GM19025 (cell line): Measurements from ENCODE around the gene NFIC.

Experiments
- ATAC-seq: cut with Tn5 transposase; IDR thresholded peaks from one replicate; pipeline ENCODE4 v1.9.1; 2021; ENCODE audit warnings: mild to moderate bottlenecking, low read depth, moderate library complexity; ENCODE audit not compliant: unreplicated experiment

The NFIC gene

DNA sequence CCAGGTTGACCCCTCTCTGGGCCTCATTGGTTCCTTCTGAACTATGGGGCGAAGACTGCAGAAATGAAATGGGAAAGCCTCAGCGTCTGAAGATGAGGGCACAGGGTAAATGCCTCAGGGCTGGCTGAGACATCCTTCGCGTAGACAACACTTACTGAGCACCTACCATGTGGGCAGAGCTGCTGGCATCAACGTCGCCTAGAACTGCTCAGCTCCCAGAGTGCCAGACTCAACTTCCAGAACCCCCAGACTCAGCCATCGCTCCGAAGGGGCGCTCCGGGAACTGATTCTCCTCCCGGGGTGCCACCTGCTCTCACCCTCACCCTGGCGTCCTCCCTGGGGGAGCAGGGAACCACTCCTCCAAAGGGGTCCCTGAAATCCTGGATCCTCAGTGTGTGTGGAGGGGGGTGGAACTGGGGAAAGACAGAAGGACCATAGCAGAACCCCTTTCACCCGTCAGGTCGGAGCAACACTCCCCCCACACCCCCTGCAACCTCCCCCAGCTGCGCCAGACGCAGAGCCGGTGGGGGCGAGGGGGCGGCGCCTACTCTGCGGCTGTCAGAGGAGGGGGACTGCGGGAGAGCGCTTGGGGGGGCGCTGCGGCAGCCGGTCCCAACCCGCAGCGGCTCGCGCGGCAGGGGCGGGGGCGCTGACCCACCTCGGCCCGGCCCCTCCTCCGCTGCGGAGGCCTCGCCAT lies 8.2 kb upstream of the NFIC start:
- ATAC-seq, result no peak

DNA sequence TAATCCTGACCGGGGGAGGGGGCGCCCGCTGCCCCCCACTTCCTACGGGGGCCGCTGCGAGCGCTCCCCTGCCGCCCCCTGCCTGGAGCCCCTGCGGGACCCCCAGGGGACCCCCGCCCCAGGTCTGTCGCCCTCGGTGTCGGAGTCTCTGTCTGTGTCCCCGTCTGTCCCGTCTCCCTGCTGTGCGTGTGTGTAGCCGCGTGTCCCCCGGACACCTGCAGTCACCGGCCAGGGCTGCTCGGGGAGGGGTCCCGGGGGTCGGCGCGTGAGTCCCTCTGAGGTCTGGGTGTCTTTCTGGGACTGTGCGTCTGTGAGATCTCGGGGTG lies 7.7 kb upstream of the NFIC start:
- no peak for ATAC-seq

DNA sequence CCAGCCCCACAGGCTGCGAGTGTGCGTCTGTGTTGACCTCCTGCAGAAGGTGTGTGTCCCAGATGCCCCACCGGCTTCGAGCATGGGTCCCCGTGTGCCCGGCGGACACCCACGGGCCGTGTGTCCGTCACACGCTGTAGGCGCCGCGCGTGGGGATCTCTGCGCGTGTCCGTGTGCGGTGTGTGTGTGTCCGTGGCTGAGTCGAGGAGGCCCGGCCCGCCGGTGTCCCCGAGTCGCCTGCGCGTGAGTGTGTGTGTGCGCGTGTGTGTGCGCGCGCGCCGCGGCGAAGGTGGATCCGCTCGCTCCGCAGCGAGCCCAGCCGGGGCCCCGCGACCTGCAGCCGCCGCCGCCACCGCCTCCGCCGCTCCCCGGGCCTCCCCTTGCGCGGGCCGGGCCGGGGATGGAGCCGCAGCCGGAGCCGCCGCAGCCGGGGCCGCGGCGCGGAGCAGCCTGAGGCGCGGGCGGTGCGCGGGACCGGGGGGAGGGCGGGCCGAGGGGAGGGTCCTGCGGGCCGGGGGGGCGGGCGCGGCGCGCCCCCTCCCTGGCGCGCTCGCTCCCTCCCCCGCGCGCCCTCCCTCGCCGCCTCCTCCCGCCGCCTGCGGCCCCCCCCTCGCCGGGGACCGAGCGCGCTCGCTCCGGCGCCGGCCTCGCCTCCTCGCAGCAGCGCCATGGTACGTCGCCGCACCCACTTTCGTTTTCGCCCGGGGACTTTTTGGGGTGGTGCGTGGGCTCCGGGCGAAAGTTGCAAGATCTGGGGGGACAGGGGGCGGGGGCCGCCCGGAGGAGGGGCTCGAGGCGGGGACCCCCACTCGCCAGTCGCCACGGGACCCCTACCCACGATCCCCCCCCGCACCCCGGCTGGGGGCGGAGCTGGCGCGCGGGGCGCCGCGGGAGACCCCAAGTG lies 7.1 kb upstream of the NFIC start:
- peak; percentile 43 for ATAC-seq

DNA sequence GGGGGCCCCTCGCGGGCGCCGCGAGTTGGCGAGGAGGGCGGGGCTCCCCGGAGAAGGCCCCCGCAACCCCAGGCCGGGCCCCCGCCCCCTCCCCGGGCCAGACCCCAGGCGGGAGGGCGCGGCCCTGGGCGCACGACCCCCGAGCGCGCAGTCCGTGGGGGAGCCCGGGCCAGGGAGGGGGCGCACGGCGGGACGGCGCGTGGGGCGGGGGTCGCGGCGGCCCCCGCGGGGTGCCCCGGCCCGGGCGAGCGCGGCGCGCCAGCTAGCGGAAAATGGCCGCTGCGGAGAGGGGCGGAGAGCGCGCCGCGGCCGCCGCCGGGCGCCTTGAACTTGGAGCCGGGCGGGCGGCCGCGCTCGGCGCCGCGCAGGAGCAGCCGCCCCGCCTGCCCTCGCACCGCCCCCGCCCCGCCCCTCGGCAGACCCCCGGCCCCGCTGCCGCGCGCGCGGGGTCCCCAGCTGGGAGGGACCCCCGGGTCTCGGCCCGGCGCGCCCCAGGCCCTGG lies 6.4 kb upstream of the NFIC start:
- ATAC-seq, result peak; percentile 21

DNA sequence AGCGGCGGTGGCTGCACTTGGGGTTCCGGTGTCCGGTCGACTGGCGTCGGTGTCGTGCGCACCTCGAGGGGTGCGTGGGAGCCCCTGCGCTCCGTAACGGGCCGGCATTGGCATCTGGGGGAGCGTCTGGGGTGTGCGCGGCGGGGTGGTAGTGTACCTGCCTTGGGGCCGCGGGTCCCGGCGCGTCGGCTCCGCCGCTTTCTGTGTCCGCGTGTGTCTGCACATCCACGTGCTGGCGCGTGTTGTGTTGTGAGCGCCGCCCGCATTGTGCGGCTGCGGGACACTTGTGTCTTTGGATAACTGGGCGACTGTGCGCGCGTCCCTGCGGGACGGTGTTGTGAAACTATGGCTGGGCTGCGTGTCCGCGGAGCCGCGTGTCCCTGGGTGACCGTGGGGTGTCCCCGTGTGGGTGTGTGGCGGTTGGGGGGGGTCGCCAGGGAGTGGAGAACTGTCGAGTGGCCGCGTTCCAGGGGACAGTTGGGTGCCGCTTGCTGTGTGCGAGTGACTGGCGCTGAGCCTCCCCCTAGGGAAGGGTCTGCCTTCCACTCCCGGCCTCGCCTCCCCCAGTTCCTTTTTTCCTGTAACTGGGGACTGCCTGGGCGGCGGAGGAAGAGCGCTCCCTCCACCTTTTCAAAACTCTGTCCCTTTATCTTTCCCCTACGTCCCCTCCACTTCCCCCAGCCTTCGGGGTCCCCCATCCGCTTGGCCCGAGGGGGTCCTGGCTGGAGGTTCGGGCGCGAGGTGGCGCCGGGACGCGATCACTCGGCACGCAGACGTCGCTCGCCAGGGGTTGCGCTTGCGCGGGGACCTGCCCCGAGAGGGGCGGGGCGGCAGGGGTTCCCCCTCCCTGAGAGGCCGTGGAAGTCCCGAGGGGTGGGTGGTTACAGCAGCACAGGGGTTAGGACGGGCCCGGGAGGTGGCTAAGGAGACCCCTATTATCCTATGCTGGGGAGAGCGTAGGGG lies 5.7 kb upstream of the NFIC start:
- ATAC-seq, result peak; percentile 4

DNA sequence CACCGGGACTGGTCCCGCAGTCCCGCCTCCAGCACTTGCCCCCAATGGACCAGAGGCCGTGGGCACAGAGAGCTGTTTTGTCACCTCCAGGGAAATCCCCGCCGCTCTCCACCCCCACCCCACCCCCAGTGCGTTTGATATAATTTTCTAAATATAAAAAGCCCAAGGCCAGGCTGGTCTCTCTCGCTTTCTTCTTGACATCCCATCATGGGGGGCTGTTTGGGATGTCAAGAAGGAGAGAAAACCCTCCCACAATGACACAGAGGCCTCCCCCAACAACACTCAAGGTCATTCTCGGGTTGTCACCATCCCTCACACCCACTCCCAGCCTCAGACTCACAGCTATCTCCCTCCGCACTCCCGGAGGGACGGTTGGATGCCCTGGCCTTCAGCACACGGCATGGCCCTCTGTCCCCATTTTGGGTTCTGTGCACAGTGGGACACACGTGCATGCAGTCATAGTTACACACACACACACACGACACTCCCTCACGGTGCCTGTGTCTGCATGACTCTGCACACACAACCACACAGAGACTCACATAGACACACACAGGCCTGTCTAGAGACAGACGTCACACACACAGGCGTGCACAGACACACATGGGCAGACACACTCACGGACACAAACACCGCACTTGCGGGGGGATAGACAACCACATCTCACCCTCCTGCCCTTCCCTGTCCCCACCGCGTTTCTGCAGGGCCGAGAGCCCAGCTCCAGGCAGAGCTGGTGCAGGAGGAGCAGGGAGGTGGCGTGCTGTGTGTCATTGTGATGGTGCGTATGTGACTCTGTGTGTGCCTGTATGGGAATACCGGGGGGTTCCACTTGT lies 4.8 kb upstream of the NFIC start:
- ATAC-seq, result no peak

DNA sequence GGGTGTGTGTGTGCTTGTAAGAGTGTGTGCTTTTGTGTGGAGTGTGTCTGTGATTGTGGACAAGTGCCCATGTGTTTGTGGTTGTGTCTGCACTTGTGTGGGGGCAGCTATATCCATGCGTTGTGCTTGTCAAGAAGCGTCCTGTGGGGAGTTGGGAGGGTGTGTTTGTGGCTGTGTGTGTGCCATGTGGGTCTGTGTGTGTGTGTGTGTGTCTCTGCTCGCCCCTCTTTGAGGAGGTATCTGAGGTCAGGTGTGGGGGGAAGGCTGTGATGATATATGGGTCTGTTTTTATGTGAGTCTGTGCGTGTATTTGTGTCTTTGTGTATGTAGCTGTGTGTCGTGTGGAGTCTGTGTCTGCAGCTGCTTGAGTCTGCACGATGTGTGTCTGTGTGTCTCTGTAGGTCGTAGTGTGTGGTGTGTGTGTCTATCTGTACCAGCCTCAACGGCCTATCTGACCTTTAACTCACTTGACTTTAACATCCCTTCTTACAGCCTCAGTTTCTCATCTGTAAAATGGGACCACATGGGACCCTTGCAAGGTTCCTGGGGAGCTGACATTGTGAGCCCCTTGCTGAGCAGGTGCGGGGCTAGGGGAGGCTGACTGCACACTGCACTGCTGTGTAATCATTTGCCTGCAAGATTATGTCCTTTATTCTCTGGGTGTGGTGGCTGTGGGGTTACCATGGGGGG lies 4.0 kb upstream of the NFIC start:
- no peak for ATAC-seq

DNA sequence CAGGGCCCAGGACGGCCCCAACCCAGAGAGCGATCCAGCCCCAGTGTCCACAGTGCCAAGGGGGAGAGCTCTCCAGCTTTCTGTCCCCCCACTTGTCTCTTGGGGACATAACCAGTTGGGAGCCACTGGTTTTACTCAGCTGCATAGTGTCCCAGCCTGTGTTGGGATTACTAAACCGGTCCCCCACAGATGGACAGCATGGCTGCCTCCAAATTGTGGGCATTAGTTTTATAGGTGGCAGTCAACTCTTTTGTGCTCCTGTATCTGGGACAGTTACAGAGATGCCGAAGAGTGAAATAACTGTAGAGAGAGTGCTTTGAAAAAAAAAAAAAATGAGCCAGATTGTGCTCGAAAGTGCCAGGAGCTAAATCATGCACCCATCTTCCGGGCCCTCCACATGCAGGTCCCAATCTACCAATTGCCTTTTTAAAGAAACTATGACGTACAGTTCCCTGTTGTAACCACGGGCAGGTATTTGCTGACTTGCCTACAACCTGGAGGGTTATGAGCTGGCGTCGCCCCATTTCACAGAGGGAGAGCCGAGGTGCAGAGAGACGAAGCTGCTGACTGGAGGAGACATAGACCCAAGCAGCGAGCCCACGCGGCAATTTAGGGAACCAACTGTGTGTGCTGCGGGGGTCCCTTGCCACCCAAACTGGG lies 2.4 kb upstream of the NFIC start:
- no peak for ATAC-seq

DNA sequence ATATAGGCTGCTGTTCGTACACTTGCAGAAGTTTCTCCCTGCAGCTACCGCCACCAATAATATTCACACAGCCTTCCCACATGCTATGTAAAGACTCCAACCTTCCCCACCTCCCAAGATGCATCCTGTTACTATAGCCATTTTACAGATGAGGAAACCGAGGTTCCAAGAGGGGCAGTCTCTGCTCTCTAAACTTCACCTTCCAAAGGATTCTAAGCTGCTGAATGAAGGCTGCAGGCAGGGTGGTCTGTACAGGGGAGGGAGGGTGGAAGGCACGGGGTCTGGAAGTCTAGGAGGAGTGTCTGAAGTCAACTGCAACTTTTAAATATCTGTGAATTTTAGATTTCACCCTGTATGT lies 1.9 kb upstream of the NFIC start:
- ATAC-seq, result no peak

DNA sequence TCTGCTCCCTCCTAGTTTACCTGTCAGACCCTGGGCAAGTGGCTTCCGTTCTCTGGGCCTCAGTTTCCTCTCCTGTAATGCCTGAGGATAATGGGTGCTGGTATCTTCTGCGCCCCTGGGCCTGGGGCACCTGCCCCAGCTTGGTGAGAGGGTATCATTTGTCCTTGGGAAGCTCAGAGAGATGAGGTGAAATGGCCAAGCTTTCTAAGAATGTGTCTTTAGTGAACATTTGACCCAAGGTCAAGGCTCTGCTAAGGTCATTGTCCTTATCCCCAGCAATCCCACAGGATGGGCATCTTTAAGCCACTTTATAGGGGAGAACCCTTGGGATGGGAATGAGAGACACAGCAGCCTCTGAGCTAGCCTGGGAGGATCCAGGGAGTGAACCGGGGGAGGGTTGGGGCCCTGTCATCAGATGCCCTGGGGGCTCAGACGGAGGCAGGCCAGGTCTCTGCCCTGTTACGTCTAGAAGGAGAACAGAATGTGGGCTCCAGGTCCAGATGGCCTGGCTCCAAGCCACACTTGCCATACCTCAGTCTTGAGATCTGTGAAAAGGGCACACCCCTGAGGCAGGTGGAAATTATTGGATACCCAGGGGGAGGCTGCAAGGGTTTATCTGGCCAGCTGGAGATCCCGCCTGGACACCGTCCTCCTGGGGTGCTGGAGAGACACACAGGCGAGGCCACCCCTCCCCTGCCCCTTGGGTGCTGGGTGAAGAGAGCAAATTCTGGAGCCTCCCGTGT lies 1.1 kb upstream of the NFIC start:
- ATAC-seq, result no peak

DNA sequence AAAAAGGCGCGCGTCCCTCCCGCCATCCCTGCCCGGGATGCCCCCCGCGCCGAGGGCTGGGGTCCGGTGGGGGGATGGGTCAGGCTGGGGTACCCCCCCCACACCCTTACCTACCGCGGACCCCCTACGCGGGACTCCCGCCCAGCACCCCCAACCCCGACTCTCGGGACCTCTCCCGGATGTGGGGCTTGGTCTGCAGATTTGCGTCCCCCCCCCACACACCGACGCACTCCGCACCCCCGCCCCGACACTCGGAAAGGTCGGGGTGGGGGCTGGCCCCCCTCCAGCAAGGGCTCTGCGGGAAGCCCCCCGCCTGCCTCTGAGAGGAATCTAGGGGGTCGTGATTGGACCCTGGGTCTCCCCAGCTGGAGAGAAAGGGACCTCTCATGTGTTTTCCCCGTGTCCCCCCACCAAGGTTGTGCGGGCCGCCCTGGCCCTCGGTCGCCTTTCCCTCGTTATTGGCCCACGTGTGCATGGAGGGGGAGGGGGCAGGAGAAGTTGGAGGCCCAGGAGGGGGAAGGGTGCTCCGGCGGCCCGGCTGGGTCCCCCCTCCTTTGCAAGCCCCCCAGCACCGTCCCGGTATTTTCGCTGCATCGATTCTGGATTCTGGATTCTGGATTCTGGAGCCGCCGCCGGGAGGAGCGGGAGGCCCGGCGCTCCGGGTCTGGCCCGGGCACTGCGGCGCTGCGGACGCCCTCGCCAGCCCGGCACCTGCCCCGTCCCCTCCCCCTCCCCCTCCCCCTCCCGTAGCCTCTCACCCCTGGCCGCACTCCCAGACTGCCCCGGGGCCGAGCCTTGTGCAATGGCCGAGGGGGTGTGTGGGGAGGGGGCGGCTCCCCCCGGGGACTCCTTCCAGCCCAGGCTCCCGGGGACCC lies 607 bp downstream of the NFIC start:
- no peak for ATAC-seq

DNA sequence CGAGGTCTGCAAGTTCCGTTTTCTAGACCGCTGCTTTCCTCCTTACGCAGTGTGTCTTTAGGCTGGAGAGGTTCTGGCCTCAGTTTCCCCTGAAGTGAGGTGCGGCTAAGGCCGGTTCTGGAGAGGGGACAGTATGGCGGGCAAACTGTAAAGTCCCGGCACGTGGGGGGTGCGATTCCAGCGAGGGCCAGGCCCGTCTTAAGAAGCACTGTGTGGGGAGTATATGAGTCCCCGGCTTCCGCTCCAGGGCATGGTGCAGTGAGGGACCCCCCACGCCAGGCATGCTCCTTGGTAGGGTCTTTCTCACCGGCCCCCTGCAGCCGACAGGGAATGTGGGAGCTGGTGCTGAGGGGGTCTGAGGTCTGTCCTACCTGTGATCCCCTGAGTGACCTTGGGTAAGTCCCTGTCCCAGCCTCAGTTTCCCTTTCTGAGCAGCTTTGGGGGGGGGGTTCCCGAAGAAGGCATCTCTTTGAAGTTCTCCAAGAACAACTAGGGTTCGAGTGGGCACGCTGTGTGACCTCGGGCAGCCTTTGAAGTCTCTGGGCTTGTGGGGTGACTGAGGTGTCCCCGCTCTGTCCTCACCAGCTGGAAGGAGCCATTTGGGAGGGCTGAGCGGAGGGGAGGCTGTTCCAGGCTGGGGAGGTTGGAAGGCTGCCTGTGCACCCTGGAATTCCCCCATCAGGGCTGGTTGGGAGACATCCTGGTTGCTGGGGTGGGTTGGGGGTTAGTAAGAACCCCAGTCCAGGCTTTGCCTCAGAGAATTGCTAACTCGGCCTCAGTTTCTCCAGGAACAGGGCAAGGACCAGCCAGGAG lies 1.5 kb downstream of the NFIC start:
- no peak for ATAC-seq

DNA sequence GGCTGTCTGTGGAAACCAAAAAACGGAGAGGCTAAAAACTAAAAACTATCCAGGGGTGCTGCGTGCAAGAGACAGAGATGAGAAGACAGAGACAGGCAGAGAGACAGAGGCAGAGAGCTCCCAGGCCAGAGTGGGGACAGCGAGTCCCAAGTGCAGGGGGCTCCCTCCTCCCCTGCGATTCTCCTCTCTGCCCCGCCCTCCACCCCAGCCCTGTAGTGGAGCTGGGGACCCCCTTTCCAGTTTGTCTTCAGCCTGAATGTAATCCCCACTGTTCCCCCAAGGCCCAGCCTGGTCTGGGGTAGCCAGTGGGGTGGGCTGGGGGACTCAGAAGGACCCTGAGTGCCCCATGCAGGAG lies 2.0 kb downstream of the NFIC start:
- ATAC-seq, result no peak

DNA sequence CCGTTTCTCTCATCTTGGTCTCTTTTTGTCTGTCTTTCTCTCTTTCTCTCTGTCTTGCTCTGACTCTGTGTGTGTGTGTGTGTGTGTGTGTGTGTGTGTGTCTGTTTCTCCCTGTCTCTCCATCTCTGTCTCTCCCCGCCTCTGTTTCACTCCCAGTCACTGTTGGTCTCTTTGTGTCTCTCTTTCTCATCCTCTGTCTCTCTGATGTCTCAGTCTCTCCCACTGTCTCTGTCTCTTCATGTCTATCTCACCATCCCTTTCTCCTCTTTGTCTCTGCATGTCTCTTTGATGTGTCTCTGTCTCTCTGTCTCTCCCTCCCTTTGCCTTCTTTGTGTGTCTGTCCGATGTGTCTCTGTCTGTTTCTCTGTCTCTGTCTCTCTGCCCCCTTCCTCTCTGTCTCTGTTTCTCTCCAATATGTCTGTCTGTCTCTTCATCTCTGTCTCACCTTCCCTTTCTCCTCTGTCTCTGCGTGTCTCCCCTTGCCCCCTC lies 2.5 kb downstream of the NFIC start:
- no peak for ATAC-seq

DNA sequence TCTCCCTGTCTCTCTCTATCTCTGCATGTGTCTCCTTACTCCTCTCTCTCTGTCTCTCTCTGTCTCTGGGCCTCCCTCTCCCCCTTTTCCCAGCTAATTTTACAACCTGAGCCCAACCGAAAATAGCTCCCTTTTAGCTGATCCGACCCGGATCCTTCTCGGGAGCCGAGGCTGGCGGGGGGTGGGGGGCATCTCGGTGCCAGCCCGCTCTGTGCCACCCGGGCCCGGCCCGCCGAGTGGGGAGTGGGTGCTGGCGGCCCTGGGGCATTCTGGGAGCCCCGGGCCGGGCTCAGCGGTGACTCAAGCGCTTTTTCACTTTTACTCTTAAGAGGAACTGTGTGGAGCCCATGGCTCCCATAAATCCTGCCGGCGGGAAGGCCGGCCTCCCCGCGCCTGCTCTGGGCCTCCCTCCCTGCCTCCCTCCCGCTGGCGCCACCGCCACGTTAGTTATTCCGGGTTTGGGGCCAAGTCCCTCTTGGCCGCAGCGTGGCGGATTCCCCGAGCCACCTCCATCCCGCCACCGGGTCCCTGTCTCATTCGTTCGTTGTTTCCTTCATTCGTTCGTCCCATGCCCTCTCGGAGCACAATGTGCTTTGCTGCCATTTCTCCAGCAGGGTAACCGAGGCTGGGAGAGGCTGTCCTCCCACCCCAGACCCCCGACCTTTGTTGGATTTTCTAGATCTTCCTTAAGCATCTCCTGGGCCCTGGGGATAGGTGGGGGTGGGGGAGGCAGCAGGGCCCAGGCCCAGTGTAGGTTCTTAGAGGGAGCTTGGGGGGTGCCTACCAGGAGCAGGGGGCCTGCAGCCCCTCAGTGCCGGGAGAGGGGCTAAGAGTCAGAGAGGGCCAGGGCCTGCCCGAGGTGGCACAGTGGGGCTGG lies 3.2 kb downstream of the NFIC start:
- no peak for ATAC-seq
